GM13977 (cell line): ENCODE measurements around the gene TIMM21.

Experiments used
- DNase-seq: peaks from one replicate; pipeline ENCODE4 v3.0.0; 2012; ENCODE audit warnings: low spot score
- in situ Hi-C: fragments of 300-500 bp; cut with MboI; formaldehyde crosslinking; loops from one replicate; pipeline ENCODE4 v1.12.0; 2022; ENCODE audit warnings: low sequenced_read_pairs, low pct_unique_long_range_greater_than_20kb, mixed read lengths, inconsistent platforms; ENCODE audit not compliant: unreplicated experiment
- TF ChIP-seq, protein P1 (sequence below): IDR thresholded peaks from 2 replicates; pipeline ENCODE4 v1.5.1; 2012; ENCODE audit warnings: mild to moderate bottlenecking, control low read depth; ENCODE audit not compliant: insufficient read depth; ENCODE audit errors: extremely low read depth, missing control alignments

The TIMM21 gene

DNA sequence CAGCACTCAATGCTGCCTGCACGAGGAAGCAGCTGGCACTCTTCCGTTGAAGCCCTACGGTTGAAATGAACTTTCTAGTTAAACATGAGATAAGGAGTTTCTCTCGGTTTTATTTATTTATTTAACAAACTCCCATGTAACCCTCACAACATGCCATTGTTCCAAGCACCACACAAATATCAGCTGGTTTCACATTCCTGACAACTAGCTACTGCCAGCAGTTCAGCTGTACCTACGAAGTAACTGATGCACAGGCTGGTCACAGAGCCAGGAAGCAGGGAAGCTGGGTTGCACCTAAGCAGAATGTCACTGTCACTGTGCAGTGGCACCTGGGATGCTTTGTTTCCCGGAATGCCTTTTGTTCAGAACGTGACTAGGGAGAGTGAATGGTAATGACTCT, 18.1 kb downstream of the TIMM21 start:
- in situ Hi-C loops: no loop called here
- DNase-seq: no peak
- TF ChIP-seq, protein P1, sequence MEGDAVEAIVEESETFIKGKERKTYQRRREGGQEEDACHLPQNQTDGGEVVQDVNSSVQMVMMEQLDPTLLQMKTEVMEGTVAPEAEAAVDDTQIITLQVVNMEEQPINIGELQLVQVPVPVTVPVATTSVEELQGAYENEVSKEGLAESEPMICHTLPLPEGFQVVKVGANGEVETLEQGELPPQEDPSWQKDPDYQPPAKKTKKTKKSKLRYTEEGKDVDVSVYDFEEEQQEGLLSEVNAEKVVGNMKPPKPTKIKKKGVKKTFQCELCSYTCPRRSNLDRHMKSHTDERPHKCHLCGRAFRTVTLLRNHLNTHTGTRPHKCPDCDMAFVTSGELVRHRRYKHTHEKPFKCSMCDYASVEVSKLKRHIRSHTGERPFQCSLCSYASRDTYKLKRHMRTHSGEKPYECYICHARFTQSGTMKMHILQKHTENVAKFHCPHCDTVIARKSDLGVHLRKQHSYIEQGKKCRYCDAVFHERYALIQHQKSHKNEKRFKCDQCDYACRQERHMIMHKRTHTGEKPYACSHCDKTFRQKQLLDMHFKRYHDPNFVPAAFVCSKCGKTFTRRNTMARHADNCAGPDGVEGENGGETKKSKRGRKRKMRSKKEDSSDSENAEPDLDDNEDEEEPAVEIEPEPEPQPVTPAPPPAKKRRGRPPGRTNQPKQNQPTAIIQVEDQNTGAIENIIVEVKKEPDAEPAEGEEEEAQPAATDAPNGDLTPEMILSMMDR: no peak

DNA sequence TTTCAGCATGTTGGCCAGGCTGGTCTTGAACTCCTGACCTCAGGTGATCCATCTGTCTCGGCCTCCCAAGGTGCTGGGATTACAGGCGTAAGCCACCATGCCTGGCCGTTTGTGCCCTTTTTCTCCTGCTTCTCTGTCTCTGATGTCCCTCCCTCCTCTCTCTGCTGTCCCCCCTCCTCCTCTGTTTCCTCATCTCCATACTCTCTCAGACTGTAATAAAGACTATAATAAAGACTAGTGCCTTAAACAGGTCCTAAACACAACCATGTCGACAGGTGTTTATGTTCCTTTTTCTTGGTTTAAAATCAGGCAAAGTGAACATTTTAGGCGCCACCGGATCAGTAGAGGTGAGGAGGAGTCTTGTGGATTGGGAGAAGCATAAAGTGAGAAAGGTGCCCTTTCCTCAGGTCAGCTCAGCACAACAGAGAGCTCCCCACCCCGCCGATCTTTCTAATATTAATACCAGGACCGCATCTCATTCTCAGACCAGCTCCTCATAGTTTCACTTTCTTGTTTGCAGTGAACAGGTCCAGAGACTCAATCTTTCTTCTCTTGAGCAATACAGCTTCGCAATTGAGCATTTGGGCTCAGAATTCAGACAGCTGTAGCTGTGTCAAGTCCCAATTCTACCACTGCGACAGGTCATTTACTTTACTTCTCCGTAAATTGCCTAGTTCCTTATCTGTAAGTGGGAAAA, 23.7 kb downstream of the TIMM21 start:
- TF ChIP-seq, protein P1: no peak
- DNase-seq: peak; percentile 56
- in situ Hi-C loops: no loop called here

DNA sequence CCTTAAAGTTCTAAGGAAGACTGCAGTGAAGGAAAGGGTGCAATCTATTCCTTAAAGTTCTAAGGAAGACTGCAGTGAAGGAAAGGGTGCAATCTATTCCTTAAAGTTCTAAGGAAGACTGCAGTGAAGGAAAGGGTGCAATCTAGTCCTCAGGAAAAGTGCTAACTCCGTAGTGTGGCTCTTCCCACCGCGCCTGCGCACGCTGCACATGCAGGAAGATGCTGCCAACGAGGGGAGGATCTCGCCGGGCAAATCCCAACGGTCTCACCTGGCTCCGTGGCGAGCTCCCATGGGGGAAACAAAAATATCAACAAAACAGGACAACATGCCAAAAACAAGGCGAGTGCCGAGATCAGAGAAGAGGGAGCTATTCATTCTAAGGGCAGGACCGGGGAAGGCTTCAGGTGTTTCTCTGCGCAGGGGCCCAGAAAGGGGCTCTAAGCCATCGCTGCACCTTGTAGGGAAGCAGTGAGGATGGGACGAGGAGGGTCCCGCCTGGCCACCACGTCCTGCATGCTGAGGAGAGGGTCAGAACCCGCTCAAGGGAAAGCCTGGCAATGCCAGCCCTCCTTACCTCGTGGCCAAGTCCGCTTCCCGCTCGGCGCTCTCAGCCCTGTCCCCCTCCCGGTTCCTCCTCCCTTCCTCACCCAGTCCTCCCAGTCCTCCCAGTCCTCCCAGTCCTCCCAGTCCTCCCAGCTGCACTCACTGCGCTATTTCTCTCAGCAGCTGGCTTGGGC, 24.5 kb downstream of the TIMM21 start:
- TF ChIP-seq, protein P1: no peak
- in situ Hi-C loops: no loop called here
- DNase-seq: no peak

DNA sequence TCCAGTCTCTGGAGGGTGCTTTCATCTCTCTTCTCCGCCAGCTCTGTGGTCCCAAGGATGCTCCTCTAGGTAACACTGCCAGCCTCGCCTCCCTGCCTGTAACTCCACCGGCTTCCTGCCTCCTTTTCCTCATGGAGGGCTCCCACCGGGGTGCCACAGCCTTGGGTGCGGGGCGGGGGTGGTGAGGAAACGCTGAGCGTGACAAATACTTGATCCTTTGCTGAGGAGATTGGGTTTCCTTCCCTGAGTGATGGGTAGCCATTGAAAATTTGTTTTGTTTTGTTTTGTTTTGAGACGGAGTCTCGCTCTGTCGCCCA, 25.1 kb downstream of the TIMM21 start:
- in situ Hi-C loops: no loop called here
- TF ChIP-seq, protein P1: no peak
- DNase-seq: no peak

DNA sequence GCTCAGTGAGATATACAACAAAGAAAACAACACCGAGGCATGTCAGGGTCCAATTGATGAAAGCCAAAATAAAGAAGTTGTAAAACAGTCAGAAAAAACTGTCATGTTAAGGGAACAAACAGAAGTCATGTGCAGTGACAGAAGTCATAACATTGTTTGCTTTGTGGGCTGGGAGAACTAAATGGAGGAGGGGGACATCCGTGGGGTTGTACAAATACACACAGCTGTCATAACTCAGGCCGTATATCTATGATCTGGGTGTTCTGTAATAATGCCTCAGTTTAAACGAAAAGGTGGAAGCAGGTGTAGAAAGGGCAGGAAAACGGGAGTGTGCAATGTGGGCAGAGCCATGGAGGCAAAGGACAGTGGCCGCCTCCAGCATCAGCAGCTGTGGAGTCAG, 27.3 kb downstream of the TIMM21 start:
- TF ChIP-seq, protein P1: no peak
- in situ Hi-C loops: loop anchor here (25.0 kb wide), 1 partner anchor 162 kb away; no protein-coding TSS in a partner anchor

DNA sequence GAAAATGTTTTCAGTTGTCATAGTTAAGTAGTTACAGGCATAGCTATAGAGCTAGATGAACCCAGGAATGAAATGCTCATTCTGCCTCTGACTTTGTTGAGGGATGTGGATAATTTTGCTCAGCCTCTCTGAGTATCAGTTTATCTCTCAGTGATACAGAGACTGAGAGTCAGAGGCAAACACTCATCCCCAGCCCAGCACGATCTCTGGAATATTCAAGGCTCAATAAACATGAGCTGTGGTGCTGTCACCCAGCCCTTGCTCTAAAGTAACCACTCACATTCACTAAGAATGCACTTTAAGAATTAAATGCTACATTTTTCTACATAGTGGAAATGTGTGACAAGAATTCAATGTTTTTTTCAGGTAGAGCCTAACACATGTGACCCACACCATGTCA, 30.6 kb downstream of the TIMM21 start:
- TF ChIP-seq, protein P1: no peak

More for the DNA sequence above, 27.3 kb downstream of the TIMM21 start:
- no peak for DNase-seq

More for the DNA sequence above, 30.6 kb downstream of the TIMM21 start:
- in situ Hi-C loops: loop anchor here (25.0 kb wide), 1 partner anchor 158 kb away; no protein-coding TSS in a partner anchor
- DNase-seq: no peak
